GM23338 (cell line): ENCODE data around the gene GPA33. TPM values are rescaled to one million over a fixed set of nuclear protein-coding genes. Genes with fewer than 3 reads are reported as not detected.

ENCODE experiments used
- CREB1 ChIP-seq: fragments of 250-450 bp; sonication (Bioruptor Pico); IDR thresholded peaks from 2 replicates; pipeline ENCODE4 v1.5.0; 2020; ENCODE audit warnings: low read depth, mild to moderate bottlenecking, moderate library complexity
- ETS1 ChIP-seq: IDR thresholded peaks from 2 replicates; pipeline ENCODE4 v1.6.1; 2016; ENCODE audit warnings: antibody characterized with exemption
- JUNB ChIP-seq: IDR thresholded peaks from one replicate; pipeline ENCODE4 v1.6.1; 2016; ENCODE audit warnings: antibody characterized with exemption; ENCODE audit not compliant: unreplicated experiment
- NANOG ChIP-seq: IDR thresholded peaks from 2 replicates; pipeline ENCODE4 v1.6.1; 2016; ENCODE audit warnings: antibody characterized with exemption, borderline replicate concordance
- POLR2AphosphoS5 ChIP-seq: IDR thresholded peaks from 2 replicates; pipeline ENCODE4 v1.6.1; 2016; ENCODE audit warnings: antibody characterized with exemption, low read depth
- ZNF114 ChIP-seq: fragments of 250-450 bp; sonication (Bioruptor Pico); IDR thresholded peaks from 2 replicates; pipeline ENCODE4 v1.5.0; 2020; ENCODE audit warnings: mild to moderate bottlenecking, moderate library complexity
- ZNF462 ChIP-seq: fragments of 250-450 bp; sonication (Bioruptor Pico); IDR thresholded peaks from 2 replicates; pipeline ENCODE4 v1.5.0; 2020; ENCODE audit warnings: mild to moderate bottlenecking, moderate library complexity
- polyA plus RNA-seq: library from polyadenylated mRNA; unstranded; fragments of >200 nt; fragmentation: Nextera tagmentation; extraction: Ambion mirVana; gene quantifications from 2 replicates; pipeline ENCODE4 v1.2.1, GENCODE V29; 2016
- total RNA-seq: library from RNA; depleted of rRNA; stranded (reverse); fragments of >200 nt; shearing (Covaris generic); gene quantifications from 2 replicates; pipeline ENCODE4 v1.2.3, GENCODE V29; 2014
- TF ChIP-seq, protein P1 (sequence below), 2 experiments: fragments of 200-600 bp in 1 of 2; sonication (generic) in 1 of 2; conservative IDR thresholded peaks; 2 replicates each; pipeline versions ENCODE4 v1.5.1 to v1.6.1; 2016 to 2017; ENCODE audit warnings: antibody characterized with exemption in 2 of 2, low read depth in 2 of 2, mild to moderate bottlenecking in 2 of 2, moderate library complexity in 1 of 2

Gene GPA33
- total and polyA plus RNA-seq, 2 experiments from 2014 or later: 0.10 to 0.28 TPM

DNA sequence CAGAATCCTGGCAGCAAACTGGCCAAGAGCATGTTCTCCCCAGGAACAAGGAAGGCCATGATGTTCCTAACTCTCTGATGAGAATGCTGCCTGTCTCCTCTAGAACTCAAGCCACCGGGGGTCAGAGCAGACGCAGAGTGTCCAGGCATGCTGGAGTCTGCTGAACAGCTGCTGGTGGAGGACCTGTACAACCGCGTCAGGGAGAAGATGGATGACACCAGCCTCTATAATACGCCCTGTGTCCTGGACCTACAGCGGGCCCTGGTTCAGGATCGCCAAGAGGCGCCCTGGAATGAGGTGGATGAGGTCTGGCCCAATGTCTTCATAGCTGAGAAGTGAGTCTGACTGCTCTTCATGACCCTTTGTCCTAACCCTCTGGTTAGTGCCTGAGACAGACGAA, 27.0 kb upstream of the GPA33 start (continued):
- TF ChIP-seq ZNF462 (CRISPR knock-in tag): no peak
- TF ChIP-seq, protein P1, sequence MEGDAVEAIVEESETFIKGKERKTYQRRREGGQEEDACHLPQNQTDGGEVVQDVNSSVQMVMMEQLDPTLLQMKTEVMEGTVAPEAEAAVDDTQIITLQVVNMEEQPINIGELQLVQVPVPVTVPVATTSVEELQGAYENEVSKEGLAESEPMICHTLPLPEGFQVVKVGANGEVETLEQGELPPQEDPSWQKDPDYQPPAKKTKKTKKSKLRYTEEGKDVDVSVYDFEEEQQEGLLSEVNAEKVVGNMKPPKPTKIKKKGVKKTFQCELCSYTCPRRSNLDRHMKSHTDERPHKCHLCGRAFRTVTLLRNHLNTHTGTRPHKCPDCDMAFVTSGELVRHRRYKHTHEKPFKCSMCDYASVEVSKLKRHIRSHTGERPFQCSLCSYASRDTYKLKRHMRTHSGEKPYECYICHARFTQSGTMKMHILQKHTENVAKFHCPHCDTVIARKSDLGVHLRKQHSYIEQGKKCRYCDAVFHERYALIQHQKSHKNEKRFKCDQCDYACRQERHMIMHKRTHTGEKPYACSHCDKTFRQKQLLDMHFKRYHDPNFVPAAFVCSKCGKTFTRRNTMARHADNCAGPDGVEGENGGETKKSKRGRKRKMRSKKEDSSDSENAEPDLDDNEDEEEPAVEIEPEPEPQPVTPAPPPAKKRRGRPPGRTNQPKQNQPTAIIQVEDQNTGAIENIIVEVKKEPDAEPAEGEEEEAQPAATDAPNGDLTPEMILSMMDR (conservative IDR thresholded peaks at IDR 0.05; ENCODE audit: low read depth in 2 of 2): no peak
- no peak for TF ChIP-seq NANOG
- no peak for TF ChIP-seq JUNB
- TF ChIP-seq ETS1: no peak
- TF ChIP-seq ZNF114 (CRISPR knock-in tag): no peak
- no peak for TF ChIP-seq POLR2AphosphoS5
- no peak for TF ChIP-seq CREB1 (CRISPR knock-in tag)
